Stimulated activated CD8-positive, alpha-beta memory T cell treated with anti-CD3 and anti-CD28 coated beads, Interleukin-12 subunit alpha, Interleukin-12 subunit beta, amount 100 ng/mL, for 4 hours (primary cell): ENCODE results near the gene SENP3.
"Not testable (repeated sequence)": the region's sequence is repeated elsewhere in the genome, so short reads cannot be mapped to it uniquely, and the experiment has no call there.

Source experiments
- DNase-seq: peaks from one replicate; pipeline ENCODE4 v3.0.0-alpha.2; 2020; ENCODE audit warnings: low read depth

The SENP3 gene

GRCh38 chr17:7597561-7597960, 35.8 kb downstream of the SENP3 start:
- not testable (repeated sequence) for DNase-seq

GRCh38 chr17:7606280-7606679, 44.6 kb downstream of the SENP3 start:
- no peak for DNase-seq

GRCh38 chr17:7610641-7611040, 48.9 kb downstream of the SENP3 start:
- no peak for DNase-seq

GRCh38 chr17:7611635-7612293, 50.0 kb downstream of the SENP3 start:
- no peak for DNase-seq

- no peak for DNase-seq
These were observed 50.5 kb downstream of the SENP3 start for GRCh38 chr17:7612294-7612640.

- no peak for DNase-seq
These were observed 52.2 kb downstream of the SENP3 start for GRCh38 chr17:7613769-7614424.

GRCh38 chr17:7614425-7615264, 52.9 kb downstream of the SENP3 start, which contains the start of gene FXR2:
Gene FXR2 (minus strand): TSS chr17:7614897. CDS start chr17:7614532, 365 bp downstream.
- DNase-seq, result peak; percentile 96

- no peak for DNase-seq
These were observed 53.6 kb downstream of the SENP3 start for GRCh38 chr17:7615265-7615747.

- DNase-seq, result no peak
These were observed 56.9 kb downstream of the SENP3 start for GRCh38 chr17:7618608-7619007.

GRCh38 chr17:7620835-7621234, 59.1 kb downstream of the SENP3 start:
- DNase-seq, result no peak
